RWPE1 (cell line): ENCODE results near the gene DOCK1.

Source experiments
- CTCF ChIA-PET: fragments of 350-600 bp; sonication (Branson Sonifier 250); formaldehyde crosslinking; extraction: SDS; loops from one replicate; lab custom pipeline; 2021; lab: Yijun Ruan, JAX
- POLR2A ChIA-PET: fragments of 400-600 bp; formaldehyde crosslinking; extraction: SDS; loops from one replicate; lab custom pipeline; 2020; ENCODE audit warnings: antibody characterized with exemption; ENCODE audit not compliant: low non-redundant PET; lab: Yijun Ruan, JAX
- DNase-seq: peaks from one replicate; pipeline ENCODE4 v3.0.0; 2012; ENCODE audit warnings: low spot score
- H3K27ac ChIP-seq: fragments of 450-650 bp; 2 replicates; pipeline ENCODE4 v1.5.1; 2017
- TF ChIP-seq, protein P1 (sequence below): fragments of 450-650 bp; conservative IDR thresholded peaks from 2 replicates; pipeline ENCODE4 v1.5.1; 2017; ENCODE audit warnings: low read depth, mild to moderate bottlenecking

The DOCK1 gene

DNA sequence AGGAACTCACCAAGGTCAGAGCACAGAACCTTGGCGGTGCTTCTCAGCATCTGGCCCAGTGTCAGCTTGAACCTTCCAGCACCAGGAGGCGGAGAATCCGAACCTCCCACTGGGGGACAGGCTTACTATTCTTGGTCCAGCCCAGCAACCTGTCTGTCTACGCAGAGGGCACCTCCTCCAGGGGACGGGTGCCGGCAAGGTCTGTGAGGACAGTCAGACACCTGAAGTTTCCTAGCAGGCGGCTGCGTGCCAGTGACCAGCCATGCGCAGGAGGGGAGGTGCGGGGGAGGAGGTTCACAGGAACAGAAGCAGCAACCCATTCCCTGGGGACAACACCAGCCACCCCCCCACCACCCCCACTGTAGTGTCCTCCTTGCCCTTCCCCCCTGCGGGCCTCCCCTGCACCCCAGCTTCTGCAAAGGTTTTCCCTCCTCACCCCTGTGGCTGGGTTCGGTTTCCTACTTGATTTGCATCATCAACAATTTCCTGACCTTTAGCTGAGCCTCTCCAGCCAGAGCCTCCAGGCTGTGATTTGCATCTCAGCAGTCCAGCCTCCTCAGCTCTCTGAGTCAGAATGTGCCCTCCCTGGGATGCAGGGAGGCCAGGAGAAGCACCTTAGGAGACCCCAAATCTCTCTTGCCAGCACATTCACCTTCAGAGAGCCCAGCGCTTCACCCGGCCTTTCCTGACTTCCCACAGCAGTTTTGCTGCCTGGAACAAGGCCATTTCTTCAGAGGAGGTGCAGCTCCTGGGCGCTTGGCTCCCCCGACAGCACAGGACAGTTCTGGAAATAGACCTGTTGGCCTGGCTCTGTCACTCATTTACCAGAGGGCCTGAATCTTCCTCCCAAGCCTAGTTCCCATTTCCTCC is 536.4 kb downstream of the DOCK1 start:
- ChIA-PET POLR2A (no interaction called here), CTCF (interaction anchor here (0.6 kb wide), 1 partner anchor 57 kb away, joined by 3 read pairs; no protein-coding TSS in a partner anchor)
- DNase-seq: no peak
- no peak overlapping the region for H3K27ac ChIP-seq
- TF ChIP-seq, protein P1, sequence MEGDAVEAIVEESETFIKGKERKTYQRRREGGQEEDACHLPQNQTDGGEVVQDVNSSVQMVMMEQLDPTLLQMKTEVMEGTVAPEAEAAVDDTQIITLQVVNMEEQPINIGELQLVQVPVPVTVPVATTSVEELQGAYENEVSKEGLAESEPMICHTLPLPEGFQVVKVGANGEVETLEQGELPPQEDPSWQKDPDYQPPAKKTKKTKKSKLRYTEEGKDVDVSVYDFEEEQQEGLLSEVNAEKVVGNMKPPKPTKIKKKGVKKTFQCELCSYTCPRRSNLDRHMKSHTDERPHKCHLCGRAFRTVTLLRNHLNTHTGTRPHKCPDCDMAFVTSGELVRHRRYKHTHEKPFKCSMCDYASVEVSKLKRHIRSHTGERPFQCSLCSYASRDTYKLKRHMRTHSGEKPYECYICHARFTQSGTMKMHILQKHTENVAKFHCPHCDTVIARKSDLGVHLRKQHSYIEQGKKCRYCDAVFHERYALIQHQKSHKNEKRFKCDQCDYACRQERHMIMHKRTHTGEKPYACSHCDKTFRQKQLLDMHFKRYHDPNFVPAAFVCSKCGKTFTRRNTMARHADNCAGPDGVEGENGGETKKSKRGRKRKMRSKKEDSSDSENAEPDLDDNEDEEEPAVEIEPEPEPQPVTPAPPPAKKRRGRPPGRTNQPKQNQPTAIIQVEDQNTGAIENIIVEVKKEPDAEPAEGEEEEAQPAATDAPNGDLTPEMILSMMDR: no peak

DNA sequence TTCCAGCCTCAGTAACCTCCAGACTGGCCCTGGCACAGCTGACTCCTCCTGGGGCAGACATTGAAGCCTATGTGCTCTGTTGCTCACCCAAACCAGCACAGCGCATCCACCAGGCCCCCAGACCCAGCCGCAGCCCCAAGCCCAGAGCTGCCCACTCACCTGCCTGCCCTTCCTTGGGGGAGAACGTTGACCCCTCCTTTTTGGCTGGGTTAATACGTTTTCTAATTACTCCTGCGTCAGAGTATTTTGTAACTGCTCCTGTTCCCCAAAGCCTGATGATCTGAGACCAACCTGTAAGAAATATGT is 536.9 kb downstream of the DOCK1 start:
- DNase-seq: no peak
- TF ChIP-seq, protein P1: no peak
- ChIA-PET POLR2A (no interaction called here), CTCF (no interaction called here)
- H3K27ac ChIP-seq: no peak overlapping the region

DNA sequence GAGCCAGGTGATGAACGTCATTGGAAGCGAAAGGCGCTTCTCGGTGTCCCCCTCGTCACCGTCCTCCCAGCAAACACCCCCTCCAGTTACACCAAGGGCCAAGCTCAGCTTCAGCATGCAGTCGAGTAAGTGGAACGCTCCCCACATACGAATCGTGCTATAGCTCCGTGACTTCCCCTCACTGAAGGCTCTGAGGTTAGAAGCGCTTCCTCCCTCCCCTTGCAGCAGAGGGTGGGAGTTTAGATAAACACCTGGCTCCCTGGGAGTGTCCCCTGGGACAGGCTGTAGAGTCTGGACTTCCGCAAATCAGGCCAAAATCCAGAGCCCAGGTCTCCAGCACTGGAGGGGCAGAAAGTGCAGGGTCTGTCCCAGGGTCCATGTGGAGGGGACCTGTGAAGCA is 538.9 kb downstream of the DOCK1 start:
- ChIA-PET POLR2A (no interaction called here), CTCF (no interaction called here)
- TF ChIP-seq, protein P1: no peak
- no peak for DNase-seq
- no peak overlapping the region for H3K27ac ChIP-seq

DNA sequence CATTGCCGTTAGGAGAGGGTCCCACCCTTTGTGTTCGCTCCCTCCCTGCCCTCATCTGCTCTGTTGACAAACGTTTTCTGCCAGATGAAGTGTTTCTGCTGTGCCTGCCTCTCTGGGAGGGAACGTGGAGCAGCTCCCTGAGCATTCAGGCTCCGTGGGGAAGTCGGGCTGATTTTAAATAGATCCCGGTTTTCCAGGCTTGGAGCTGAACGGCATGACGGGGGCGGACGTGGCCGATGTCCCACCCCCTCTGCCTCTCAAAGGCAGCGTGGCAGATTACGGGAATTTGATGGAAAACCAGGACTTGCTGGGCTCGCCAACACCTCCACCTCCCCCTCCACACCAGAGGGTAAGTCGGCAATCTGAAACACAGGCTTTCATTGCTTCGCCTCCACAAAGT is 542.0 kb downstream of the DOCK1 start:
- ChIA-PET CTCF (interaction anchor here (0.6 kb wide), 1 partner anchor 403 kb away, joined by 3 read pairs; no protein-coding TSS in a partner anchor), POLR2A (no interaction called here)
- TF ChIP-seq, protein P1: no peak
- DNase-seq: no peak
- H3K27ac ChIP-seq: no peak overlapping the region

DNA sequence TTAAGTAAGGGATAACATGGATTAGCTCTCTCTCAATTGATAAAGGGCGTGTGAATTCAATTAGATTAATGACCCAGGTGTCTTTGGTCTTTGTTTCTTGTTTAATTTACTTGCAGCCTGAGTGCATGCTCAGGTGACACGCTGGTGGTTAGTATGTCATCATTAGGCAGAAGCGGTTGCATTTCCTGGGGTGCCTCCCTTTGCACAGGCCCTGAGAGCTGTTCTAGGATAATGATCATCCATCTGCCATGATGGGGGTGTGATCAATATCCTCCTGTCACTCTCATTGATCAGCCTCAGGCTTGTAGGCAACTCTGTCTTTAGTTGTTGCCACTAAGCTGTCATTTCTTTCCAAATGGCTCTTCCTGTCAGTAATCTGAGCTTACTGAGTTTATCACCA is 544.3 kb downstream of the DOCK1 start:
- DNase-seq: no peak
- TF ChIP-seq, protein P1: no peak
- no peak overlapping the region for H3K27ac ChIP-seq
- ChIA-PET POLR2A (no interaction called here), CTCF (interaction anchor here (0.7 kb wide), 1 partner anchor 1183 kb away, joined by 5 read pairs; no protein-coding TSS in a partner anchor)

DNA sequence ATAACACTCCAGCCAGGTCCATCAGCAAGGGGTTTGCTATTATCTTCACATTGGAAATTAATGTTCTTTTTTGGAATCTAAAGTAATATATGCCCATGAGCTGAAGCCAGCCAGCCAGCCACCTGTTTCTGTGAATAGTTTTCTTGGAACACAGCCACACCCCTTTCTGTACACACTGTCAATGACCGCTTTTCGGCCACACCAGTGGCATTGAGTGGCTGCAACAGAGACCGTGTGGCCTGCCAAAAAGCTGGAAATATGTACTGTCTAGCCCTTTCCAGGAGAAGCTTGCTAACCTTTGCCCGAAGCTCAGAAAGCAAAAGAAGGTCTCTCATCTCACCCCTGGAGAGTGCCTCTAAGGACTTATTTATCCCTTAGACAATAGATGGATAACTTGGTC is 545.4 kb downstream of the DOCK1 start:
- TF ChIP-seq, protein P1: no peak
- no peak for DNase-seq
- CTCF ChIA-PET: no interaction called here
- POLR2A ChIA-PET: no interaction called here
- H3K27ac ChIP-seq: no peak overlapping the region
